NT2/D1 (cell line): ENCODE measurements around the gene KAZN.

Experiments
- SUZ12 ChIP-seq: IDR thresholded peaks from 2 replicates; pipeline ENCODE4 v1.6.1; 2011; ENCODE audit not compliant: insufficient read length, insufficient read depth; ENCODE audit errors: extremely low read depth
- YY1 ChIP-seq: IDR thresholded peaks from 2 replicates; pipeline ENCODE4 v1.6.1; 2011; ENCODE audit not compliant: insufficient read length, insufficient read depth
- ZNF274 ChIP-seq: IDR thresholded peaks from 2 replicates; pipeline ENCODE4 v1.6.1; 2011; ENCODE audit warnings: mild to moderate bottlenecking, low read depth, low read length

- no peak for TF ChIP-seq ZNF274
- TF ChIP-seq YY1 = no peak
- no peak for TF ChIP-seq SUZ12
Measured at GRCh38 chr1:14810595-14811361, 212.3 kb downstream of the KAZN start.
